HepG2 (cell line): Measurements from ENCODE around the gene SDK1.

Source experiments
- IRX3 ChIP-seq: sonication (generic); formaldehyde crosslinking; IDR thresholded peaks from 2 replicates; pipeline ENCODE4 v1.8.1; 2023; ENCODE audit warnings: mild to moderate bottlenecking, low read depth, missing genetic modification reagents, borderline replicate concordance
- JDP2 ChIP-seq: sonication (generic); formaldehyde crosslinking; IDR thresholded peaks from 2 replicates; pipeline ENCODE4 v1.8.1; 2022; ENCODE audit warnings: missing genetic modification reagents, borderline replicate concordance

- TF ChIP-seq IRX3 (CRISPR knock-in tag) (no peak), JDP2 (CRISPR knock-in tag) (no peak)
Measured at GRCh38 chr7:3958109-3958483, 657.0 kb downstream of the SDK1 start.
